T-helper 1 cell (primary cell): Measurements from ENCODE around the gene SEC11A.

Experiments used
- DNase-seq, 5 donors: peaks; one replicate each; pipeline ENCODE4 v3.0.0-alpha.2; 2012 to 2020

Gene SEC11A

GRCh38 chr15:84634228-84634837 lies 81.6 kb downstream of the SEC11A start:
- DNase-seq = no peak

DNA sequence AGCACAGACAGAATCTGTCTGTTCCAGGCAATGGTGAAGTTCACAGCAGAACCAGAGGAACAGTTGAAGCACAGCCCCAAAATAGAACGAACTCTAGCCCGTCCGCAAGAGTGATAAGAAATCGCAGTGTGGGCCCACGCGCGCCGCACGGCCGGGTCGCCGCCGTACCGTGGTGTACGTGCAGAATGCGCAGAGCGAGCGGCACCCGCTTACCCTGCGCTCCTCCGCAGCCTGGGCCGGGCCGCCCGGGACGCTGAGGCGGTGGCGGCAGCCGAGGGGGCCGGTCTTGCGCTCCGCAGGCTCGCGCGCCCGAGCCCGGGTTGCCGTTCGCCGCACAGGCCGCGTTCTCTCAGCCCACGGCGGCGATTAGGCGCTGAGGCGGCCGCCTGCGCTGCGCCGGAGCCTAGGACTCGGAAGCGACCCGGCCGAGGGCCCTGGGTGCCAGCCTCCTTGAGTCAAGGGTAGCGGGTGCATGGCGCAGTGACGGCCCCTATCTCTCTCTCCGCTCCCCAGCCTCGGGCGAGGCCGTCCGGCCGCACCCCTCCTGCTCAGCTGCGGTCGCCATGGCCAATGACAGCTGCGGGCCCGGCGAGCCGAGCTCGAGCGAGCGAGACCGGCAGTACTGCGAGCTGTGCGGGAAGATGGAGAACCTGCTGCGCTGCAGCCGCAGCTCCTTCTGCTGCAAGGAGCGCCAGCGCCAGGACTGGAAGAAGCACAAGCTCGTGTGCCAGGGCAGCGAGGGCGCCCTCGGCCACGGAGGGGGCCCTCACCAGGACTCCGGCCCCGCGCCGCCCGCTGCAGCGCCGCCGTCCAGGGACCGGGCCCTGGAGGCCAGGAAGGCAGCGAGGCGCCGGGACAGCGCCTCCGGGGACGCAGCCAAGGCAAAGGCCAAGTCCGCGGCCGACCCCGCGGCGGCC lies 82.4 kb downstream of the SEC11A start:
- DNase-seq = peak; percentile 29 to 73 (median 50)

- no peak for DNase-seq
These were observed 84.2 kb downstream of the SEC11A start for GRCh38 chr15:84631706-84632272.

GRCh38 chr15:84629033-84629432 lies 86.9 kb downstream of the SEC11A start:
- DNase-seq = no peak

GRCh38 chr15:84625123-84625522 lies 90.8 kb downstream of the SEC11A start:
- DNase-seq = no peak

- DNase-seq = no peak
These were observed 91.6 kb downstream of the SEC11A start for GRCh38 chr15:84624359-84624758.

- no peak for DNase-seq
These were observed 94.5 kb downstream of the SEC11A start for GRCh38 chr15:84621358-84621979.

- no peak for DNase-seq
These were observed 95.3 kb downstream of the SEC11A start for GRCh38 chr15:84620626-84621025.
